GM18517 (cell line): ENCODE data around the gene FXYD2.

Experiments
- ATAC-seq: cut with Tn5 transposase; IDR thresholded peaks from one replicate; pipeline ENCODE4 v1.9.1; 2021; ENCODE audit warnings: mild to moderate bottlenecking, moderate library complexity; ENCODE audit not compliant: unreplicated experiment

The FXYD2 gene

DNA sequence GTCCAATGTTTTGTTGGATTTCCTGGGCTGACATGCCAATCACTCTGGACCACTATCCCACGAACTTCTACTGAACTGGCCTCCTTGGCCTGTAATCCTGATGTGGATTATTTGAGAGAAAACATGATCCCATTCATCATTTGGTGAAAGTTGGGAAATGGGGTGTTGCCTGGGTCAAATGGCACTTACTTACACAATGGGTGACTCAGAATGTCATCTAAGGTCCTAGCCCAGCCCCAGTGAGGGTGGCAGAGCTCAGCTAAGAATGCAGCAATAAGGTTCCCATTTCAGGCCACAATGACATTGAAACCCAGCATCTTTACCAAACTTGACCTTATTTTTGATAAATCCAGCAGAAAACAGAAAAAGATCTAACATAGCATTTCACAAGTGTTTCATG is 19.5 kb downstream of the FXYD2 start:
- ATAC-seq = no peak

DNA sequence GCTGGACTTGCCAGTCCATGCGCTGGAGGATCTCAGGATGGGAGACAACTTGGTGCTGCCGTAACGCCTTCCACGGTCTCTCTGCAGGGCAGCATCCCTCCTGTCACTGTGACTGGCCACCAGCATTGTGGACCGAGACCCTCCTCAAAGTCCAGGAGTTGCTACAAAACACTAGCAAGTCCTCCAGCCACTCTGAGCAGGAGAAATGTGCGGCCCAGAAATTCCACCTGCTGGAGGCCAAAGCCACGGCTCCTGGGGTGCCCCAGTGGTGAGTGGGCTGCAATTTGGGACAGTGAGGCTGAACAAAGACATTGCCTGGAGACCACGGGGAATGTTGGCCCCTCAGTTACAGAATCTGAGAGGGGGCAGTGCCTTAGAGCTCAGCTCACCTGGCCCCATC is 20.6 kb downstream of the FXYD2 start:
- ATAC-seq = no peak

DNA sequence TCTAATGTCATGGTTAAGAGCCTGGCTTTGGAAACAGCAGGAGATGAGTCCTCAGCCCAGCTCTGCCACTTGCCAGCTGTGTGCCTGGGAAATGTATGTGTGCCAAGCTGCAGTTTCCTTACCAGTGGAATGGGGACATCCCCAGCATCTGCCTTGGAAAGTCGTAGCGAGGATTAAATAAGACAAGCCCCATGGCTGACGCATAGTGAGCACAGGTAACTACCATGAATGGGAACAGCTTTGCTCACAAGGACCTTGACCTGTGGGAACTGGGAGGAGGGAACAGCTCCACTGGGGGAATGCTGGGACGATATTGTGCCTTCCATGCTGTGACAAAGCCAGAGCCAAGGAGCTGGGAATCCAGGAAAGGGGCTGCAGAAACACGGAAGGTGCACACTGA is 24.9 kb downstream of the FXYD2 start:
- no peak for ATAC-seq

DNA sequence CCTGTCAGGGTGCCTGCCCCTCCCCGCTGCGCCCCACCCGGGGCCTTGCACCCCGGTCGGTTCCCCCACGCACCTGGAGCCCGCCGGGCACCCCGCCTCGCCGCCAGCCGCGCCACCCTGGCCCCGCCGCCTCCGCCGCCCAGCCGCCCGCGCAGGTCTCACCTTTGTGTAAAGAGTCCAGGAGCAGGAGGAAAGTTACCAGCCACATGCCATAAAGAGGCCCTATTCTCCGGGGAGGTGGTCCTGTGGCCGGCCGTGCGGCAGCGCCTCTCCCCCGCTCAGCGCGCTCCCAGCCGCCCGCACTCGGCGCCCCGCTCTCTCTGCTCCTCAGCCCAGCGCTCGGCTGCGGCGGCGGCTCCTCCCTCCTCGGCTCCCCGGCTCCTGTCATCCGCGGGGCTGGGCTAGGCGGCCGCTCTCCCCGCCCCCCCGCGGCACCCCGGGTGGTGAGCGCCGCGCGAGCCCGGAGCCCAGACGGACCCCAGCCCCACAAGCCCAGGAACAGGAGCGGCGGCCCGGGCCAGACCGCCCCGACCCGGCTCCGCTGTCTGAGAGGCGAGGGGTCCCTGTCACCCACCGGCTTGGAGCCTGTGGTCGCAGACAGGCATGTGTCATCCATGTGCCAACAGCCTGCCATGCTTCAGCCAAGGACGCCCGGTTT is 27.5 kb downstream of the FXYD2 start, which contains the start of gene DSCAML1:
TSS of gene DSCAML1 (minus strand) at position 345 of the 658 bp plus-strand sequence. CDS start at position 208, 137 bp downstream.
- ATAC-seq = no peak

DNA sequence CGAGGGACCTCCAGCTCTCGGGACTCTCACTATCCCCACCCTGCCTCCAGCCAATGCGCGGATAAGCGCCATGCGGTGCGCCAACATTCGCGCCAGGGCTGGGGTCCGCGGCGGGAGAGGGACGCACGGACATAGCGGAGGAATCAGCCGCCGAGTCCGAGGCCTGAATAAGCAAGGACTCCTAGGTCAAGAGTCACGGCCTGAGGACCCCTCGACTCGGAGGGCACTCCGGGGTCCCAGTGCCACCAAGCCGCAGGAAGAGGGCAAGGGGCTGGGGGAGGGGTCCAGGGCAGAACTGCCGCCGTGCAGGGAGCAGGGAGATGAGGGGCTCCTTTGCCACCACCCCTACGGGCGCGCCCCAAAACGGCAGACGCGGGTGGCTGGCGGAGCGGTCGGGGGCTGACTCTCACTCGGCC is 28.1 kb downstream of the FXYD2 start:
- no peak for ATAC-seq

DNA sequence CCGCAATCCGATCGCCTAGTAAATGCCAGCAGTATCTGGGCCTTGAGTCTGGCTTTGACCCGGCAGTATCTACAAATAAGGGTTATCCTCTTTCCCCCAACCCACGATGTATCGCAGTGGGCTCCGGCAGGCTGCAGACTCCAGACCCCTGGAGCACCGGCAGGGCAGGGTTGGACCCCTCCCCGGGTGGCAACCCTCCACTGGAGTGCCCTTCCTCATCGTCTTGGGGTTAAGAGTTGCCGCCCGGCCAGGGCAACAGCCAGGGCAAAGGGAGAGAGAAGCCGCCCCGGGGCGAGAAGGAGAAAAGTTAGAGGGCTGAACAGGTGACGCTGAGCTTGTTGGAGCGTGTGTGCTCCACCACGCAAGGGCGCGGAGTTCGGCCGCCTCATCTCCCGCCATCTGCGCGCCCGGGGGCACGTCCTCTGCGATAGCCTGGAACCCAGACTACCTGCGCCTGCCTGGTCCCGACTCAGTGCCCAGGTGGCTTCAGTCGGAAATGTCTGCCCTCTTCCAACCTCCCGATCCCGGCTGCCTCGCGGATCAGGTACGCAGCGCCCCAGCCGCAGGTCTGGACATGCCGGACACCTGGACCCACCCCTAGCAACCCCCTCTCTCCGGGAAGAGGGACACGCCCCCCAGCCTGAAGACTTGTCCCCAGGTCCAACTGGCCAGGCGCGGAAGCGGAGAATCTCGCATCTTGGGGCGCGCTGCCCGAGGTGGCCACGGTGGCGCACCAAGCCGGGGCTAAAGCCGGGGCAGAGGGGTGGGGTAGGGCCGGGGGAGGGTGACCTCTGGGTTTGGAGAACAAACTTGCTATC is 28.7 kb downstream of the FXYD2 start:
- ATAC-seq = no peak

DNA sequence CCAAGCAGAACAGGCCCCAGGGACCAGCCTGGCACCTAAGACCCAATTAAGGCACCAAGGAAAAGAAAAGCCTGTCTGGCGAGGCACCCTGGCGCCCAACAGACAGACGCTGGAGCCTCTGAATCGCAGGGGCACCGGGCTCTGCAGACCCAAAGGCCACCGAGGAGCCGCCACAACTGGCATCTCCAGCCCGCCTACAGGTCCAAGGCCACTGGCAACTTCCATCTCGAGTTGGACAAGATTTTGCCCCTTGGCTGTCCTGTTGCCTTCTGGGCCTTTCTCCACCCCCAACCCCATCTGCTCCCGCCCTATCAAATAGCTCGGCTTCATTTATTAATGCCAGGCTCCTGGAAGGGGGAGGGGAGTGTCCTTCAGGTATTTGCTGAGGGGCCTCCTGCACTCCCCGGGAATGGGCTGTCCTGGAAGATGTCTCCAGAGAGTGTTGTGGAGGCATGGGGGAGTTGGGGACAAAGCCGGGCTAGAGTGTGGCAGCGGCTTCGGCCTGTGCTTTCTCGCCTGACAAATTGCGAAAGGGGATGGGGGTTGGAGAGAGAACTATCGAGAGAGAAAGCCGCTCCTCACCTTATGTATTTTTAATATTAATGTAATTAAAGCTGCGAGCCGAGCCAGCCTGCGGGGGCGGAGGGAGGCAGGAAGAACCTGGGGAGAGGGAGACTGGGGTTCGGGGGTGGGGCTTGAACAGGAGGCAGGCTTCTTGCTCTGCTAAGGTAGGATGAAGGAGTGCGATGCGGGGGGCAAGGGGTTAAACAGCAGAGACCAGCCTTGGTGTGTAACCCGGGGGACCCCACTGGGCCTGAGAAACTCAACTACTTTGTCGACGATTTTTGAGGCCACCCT is 29.5 kb downstream of the FXYD2 start:
- no peak for ATAC-seq

DNA sequence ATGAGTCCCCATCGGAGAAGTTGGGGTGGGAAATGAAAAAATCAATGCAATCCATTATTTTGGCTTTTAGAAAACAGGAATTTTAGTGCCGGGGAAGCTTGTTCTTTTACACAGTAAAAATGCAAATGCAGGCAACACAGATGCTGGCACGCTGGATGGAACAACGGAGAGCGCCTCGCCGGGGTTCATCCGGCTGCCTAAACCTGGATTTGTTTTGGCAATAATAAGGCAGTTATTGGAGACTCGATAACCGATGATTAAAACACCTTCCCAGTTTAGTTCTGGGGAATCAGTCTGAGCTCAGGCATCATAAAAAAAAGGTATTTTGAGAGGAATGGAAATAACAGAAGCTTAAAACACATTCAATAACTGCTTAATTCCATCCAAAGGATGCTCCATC is 30.4 kb downstream of the FXYD2 start:
- ATAC-seq = no peak

DNA sequence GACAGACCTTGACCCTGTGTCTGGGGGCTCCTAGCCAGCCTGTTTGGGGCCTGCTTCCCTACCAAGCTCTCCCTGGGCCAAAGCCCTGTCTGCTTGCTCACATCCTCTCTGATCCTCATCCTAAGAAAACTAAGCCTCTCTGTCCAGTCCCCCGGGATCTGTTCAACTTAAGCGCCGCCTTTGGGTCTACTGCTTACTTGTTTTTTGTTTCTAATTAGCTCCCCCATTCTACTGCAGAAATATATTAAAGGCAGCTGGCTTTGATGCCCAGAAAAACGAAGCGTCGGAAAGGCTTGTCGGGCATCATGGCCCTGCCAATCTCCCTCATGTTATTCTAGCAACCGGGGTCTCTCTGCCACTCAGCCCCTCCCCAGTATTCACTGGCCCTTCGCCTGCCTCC is 31.0 kb downstream of the FXYD2 start:
- ATAC-seq = no peak

DNA sequence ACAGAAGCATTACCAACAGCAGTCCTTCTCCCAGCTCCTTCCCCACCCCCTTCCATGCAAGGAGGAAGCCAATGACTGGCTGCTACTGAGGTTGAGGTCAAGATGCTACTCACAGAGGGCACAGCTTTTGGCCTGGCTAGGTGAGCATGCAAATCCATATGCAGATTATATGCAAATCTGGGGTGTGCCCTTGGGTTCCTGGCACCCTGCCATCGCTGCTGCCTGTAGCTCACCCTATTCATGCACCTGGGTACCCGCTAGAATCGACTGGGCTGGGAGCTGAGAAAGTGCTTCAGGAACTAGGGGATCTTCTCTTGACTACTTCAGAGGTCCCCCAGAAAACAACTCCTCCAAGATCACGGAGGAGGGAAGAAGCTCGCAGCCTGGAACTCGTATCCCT is 31.6 kb downstream of the FXYD2 start:
- no peak for ATAC-seq

DNA sequence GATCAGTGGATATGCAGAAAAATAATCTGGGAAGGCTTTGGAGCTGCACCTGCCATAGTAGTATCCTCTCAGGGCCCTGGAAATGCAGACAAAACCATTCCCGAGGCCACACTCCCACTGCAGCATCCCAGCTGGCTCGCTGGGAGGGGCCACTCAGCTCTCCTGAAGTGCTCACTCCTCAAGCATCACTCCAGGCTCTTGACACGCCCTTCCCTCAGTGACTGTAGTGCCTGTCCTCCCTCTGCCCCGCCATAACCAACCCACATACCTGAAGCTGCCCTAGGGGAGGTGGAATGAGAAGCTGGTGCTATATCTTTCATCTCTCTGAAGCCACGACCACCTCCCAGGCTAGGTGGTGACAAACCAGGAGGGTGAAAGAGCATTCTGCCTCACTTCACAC is 32.3 kb downstream of the FXYD2 start:
- ATAC-seq = no peak

DNA sequence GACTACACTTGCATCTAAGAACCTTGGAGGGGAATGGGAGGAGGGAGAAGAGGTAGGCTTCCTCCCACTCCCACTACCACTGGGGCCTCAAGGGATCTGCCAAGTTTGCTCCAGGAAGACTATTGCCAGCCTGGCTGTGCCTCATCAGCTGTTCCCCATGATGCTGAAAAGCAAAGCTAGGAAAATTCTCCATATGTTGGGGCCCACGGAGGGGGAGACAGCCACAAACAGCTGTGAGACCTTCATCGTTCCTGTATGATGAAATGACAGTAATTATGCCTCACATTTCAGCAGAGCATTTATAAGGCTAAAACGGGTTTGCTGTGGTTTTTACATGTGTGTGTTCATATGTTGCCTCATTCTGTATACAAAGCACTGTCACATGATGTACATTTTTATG is 34.3 kb downstream of the FXYD2 start:
- no peak for ATAC-seq

DNA sequence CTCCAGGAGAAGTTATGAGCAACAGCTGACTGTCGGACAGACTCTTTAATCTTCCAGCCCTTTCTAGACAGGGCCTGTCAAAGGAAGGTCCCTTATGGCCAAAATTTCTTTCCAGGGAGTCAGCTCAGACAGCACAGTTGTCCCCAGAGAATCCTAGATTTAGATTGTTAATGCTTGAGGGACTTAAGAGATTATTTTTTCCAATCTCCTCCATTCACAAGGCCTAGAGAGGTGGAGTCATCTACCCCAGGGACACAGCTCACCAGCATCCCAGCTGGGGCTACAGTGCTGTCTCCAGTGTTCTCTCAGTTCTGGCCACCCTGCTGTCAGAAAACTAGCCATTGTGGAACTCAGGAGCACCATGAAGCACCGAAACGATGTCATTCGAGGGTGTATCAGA is 35.3 kb downstream of the FXYD2 start:
- ATAC-seq = no peak

DNA sequence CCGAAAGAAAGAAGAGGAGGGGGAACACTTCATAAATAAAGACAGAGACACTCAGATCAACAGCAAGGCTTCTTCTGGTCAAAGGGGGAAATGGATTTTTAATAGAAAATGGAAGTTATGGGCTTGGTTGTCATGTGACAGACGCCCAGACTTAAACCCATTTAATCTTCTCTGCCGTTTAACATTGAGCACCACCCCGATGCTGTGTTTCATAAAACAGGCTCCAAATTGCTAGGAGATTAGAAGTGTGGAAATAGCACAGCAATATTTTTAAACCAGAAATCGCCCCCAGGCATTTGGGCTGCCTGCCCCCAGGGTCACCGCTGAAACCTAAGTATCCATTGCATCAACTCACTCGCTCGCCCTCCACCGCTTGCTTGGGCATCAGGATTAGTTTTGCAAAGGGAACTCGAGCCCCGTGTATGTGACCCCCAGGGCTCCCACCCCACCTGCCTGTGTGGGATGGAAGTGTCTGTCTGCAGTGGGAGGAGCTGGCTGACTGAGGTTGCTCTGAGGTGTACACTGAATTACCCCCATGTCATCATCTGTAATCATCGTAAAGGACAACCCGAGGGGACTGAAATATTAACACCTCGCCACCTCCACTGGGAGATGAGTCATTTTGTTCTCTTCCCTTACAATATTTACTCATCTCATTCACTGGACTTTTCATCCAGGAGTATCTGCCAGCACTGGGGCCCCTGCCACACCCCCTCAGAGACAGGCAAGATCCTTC is 38.2 kb downstream of the FXYD2 start:
- ATAC-seq = no peak

DNA sequence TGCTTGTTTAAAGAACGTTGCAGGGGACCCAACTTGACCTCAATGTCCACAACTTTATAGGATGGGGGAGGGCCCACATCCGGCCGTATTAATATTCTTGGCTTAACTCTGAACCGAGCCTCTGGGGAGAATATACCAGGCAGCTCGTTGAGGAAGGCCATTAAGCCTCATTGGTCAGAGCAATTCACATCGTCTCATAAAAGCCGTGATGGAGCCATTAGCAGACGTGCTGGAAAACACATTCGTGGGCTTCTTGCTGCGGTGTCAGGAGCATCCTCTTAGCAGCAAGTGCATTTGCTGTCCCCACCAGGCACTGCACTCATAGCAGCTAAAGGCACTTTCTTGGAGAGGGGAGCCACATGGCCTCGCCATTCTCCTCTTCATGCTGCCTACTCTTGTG is 42.4 kb downstream of the FXYD2 start:
- no peak for ATAC-seq

DNA sequence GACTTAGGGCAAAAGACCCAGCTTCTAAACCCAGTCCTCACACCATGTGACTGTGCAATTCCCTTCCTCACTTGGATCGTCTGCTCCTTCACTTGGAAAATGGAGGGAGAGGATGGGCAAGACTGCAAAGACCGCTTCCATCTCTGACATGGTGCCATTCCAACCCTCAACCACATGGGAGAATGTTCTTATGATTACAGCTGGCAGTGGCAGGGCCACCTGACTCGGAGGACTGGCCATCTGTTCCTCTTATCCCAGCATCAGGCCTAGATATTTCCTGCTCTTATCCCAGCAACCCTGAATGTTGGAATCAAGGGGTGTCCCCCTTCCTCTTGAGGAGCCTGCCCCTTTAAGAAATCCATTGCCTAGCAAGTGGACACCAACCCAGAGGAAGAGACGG is 42.9 kb downstream of the FXYD2 start:
- no peak for ATAC-seq

DNA sequence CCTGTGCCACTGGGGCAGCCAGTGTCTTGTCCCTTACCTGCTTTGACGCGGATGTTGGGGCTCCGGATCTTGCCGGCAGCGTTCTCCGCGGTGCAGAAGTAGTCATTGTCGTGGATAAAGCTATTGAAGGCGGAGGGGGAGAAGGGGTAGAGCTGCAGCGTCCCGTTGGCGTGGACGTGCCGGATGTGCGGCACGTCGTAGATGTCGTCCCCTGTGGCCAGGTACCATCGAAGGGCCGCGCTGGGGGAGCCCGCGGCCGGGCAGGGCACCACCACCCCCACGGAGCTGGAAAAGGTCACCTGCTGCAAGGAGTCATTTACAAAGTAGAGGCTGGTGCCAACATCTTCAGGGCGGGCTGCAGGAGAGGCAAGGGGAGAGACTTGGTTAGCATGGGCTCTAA is 44.1 kb downstream of the FXYD2 start:
- no peak for ATAC-seq

DNA sequence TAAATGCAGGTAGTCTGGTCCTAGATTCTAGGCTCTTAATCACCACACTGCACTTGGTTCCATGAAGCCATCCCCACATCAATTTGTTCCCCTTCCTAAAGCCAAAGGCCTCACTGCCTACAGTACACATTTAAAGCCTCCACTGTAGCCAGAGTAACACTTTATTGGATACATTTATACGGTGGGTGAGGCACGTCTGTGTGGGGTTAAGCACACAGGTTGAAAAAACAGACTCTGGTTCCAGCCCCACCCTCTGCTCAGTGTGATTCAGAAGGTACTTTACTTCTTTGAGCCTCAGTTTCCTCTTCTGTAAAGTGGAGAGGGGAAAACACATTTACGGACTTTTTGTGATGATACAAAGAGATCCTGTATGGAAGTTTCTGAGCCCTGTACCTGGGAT is 50.0 kb downstream of the FXYD2 start:
- no peak for ATAC-seq

DNA sequence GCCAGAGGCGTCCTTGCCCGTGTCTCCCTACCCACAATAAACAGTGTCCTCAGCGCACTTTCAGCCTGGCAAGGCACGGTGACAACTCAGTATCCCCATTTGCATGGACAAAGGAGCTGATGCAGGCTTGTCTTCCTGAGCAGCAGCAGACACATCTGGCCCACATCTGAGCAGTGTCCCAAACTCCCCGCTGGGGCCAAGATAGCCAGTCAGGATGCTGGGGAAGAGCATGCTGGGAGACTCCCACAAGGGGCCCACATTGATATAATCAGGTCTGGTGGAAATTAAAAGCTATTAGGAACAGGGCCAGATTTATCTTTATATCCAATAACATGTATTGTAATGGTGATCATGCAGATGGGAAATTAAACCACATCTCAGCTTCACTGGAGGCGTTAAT is 52.2 kb downstream of the FXYD2 start:
- ATAC-seq = no peak

DNA sequence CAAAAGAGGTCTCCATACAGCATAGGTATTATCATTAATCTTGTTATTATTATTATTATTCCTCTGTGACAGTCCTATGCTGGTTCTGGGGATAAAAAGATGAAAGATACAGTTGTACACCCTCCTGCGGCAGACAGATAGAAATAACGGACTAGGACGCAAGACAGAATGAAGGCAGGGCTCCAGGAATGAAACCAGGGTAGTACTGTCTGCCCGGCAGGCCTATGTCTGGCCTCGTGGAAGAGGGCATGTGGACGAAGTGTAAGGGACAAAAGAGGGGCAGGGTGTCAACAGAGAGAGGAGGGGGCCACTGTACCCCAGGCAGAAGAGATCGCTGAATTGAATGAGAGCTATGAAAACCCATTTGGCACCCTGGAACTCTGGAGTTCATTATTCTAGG is 52.7 kb downstream of the FXYD2 start:
- ATAC-seq = no peak

DNA sequence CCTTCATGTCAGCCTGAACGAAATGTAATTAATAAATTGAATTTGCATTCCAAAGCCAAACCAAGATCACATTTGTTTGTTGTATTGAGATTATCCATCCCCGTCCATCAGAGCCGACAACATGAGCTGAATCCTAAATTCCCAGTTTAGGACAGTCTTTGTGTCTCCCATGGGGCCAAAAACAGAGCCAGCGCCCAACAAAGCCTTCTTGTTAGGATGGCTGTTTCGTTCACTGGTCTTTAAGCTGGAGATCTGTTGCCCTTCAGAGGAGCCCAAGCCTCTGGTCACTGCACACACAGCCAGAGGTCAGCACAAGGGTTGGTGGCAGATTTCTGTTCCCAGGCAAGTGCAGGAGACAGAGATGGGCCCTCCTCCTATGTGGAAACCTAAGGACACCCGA is 53.3 kb downstream of the FXYD2 start:
- no peak for ATAC-seq
